ENCODE results near the gene TEX35.

GRCh38 chr1:178493301-178493741 lies 19.6 kb upstream of the TEX35 start:
- no peak for TF ChIP-seq EZH2 (IDR thresholded peaks at IDR 0.05)
- TF ChIP-seq POLR2AphosphoS5 (IDR thresholded peaks at IDR 0.05; ENCODE audit: borderline replicate concordance, low read depth, low read length), result no peak
- no peak for TF ChIP-seq FOXP2 (optimal IDR thresholded peaks at IDR 0.05; ENCODE audit: control extremely low read depth, extremely low read length, insufficient read depth)
